H9 (cell line): ENCODE measurements around the gene NOVA2. TPM values are rescaled to one million over a fixed set of nuclear protein-coding genes. Genes with fewer than 3 reads are reported as not detected.

Experiments used
- DNase-seq: peaks from one replicate; pipeline ENCODE4 v3.0.0-alpha.2; 2017
- H2AFZ ChIP-seq: one replicate; pipeline ENCODE4 v1.6.1; 2013; ENCODE audit warnings: mild to moderate bottlenecking, low read length, control low read depth, moderate library complexity
- H2AK5ac ChIP-seq: 2 replicates; pipeline ENCODE4 v1.6.1; 2013; ENCODE audit warnings: low read length, control low read depth, mixed read lengths; ENCODE audit not compliant: insufficient read length
- H2BK120ac ChIP-seq: one replicate; pipeline ENCODE4 v1.6.1; 2013; ENCODE audit warnings: low read depth, mild to moderate bottlenecking, low read length, control low read depth, inconsistent platforms; ENCODE audit not compliant: poor library complexity, severe bottlenecking
- H2BK12ac ChIP-seq: 2 replicates; pipeline ENCODE4 v1.6.1; 2013; ENCODE audit warnings: low read length, control low read depth, mixed read lengths, low read depth; ENCODE audit not compliant: insufficient read length
- H2BK15ac ChIP-seq: 2 replicates; pipeline ENCODE4 v1.6.1; 2013; ENCODE audit warnings: low read depth, low read length, control low read depth
- H2BK20ac ChIP-seq: one replicate; pipeline ENCODE4 v1.6.1; 2013; ENCODE audit warnings: low read depth, mild to moderate bottlenecking, low read length, control low read depth, inconsistent platforms; ENCODE audit not compliant: poor library complexity, severe bottlenecking
- H2BK5ac ChIP-seq: 2 replicates; pipeline ENCODE4 v1.6.1; 2013; ENCODE audit warnings: low read length, control low read depth, mixed read lengths; ENCODE audit not compliant: insufficient read length
- H3K14ac ChIP-seq: 2 replicates; pipeline ENCODE4 v1.6.1; 2013; ENCODE audit warnings: low read length, control low read depth; ENCODE audit not compliant: insufficient read depth
- H3K18ac ChIP-seq: 2 replicates; pipeline ENCODE4 v1.6.1; 2013; ENCODE audit warnings: low read depth, mild to moderate bottlenecking, mixed read lengths, low read length, control low read depth; ENCODE audit not compliant: insufficient read length
- H3K23ac ChIP-seq: 2 replicates; pipeline ENCODE4 v1.6.1; 2013; ENCODE audit warnings: low read length, control low read depth, mixed read lengths, low read depth; ENCODE audit not compliant: insufficient read length
- H3K23me2 ChIP-seq: 2 replicates; pipeline ENCODE4 v1.6.1; 2013; ENCODE audit warnings: low read depth, mild to moderate bottlenecking, mixed read lengths, low read length, control low read depth; ENCODE audit not compliant: insufficient read length, poor library complexity, severe bottlenecking
- H3K27ac ChIP-seq: 2 replicates; pipeline ENCODE4 v1.5.1; 2013; ENCODE audit warnings: low read length, control low read depth, mixed read lengths, low read depth; ENCODE audit not compliant: insufficient read length
- H3K27me3 ChIP-seq: 2 replicates; pipeline ENCODE4 v1.6.1; 2013; ENCODE audit warnings: low read length, control low read depth, inconsistent platforms; ENCODE audit not compliant: insufficient read depth
- H3K4ac ChIP-seq: 2 replicates; pipeline ENCODE4 v1.6.1; 2013; ENCODE audit warnings: low read depth, mild to moderate bottlenecking, control low read depth, inconsistent platforms, low read length, moderate library complexity
- H3K4me1 ChIP-seq: 2 replicates; pipeline ENCODE4 v1.6.1; 2013; ENCODE audit warnings: low read length, control low read depth, inconsistent platforms; ENCODE audit not compliant: insufficient read depth
- H3K4me2 ChIP-seq: 2 replicates; pipeline ENCODE4 v1.6.1; 2013; ENCODE audit warnings: low read length, control low read depth, mixed read lengths; ENCODE audit not compliant: insufficient read length, insufficient read depth
- H3K56ac ChIP-seq: 2 replicates; pipeline ENCODE4 v1.6.1; 2013; ENCODE audit warnings: low read depth, mild to moderate bottlenecking, mixed read lengths, low read length, control low read depth; ENCODE audit not compliant: insufficient read length
- H3K79me1 ChIP-seq: 2 replicates; pipeline ENCODE4 v1.6.1; 2013; ENCODE audit warnings: low read depth, mild to moderate bottlenecking, moderate library complexity, low read length, control low read depth, inconsistent platforms; ENCODE audit not compliant: insufficient read depth, poor library complexity, severe bottlenecking
- H3K79me2 ChIP-seq: 2 replicates; pipeline ENCODE4 v1.6.1; 2013; ENCODE audit warnings: low read length, control low read depth, inconsistent platforms; ENCODE audit not compliant: insufficient read depth
- H3K9ac ChIP-seq: 2 replicates; pipeline ENCODE4 v1.6.1; 2013; ENCODE audit warnings: low read length, control low read depth, mixed read lengths; ENCODE audit not compliant: insufficient read length; ENCODE audit errors: extremely low read depth
- H3K9me3 ChIP-seq: one replicate; pipeline ENCODE4 v1.6.1; 2013; ENCODE audit warnings: low read depth, low read length, inconsistent platforms; ENCODE audit not compliant: control insufficient read depth
- H3T11ph ChIP-seq: one replicate; pipeline ENCODE4 v1.6.1; 2013; ENCODE audit warnings: mild to moderate bottlenecking, low read length, control low read depth, inconsistent platforms
- H4K20me1 ChIP-seq: one replicate; pipeline ENCODE4 v1.6.1; 2013; ENCODE audit not compliant: control insufficient read depth, insufficient read length, insufficient read depth
- H4K5ac ChIP-seq: 2 replicates; pipeline ENCODE4 v1.6.1; 2013; ENCODE audit warnings: low read depth, mild to moderate bottlenecking, mixed read lengths, low read length, control low read depth; ENCODE audit not compliant: insufficient read length
- H4K8ac ChIP-seq: replicated peaks from 2 replicates; pipeline ENCODE4 v1.6.1; 2013; ENCODE audit warnings: low read length, control low read depth, mixed read lengths, low read depth; ENCODE audit not compliant: insufficient read length
- H4K91ac ChIP-seq: 2 replicates; pipeline ENCODE4 v1.6.1; 2013; ENCODE audit warnings: low read depth, mild to moderate bottlenecking, moderate library complexity, mixed read lengths, low read length, control low read depth; ENCODE audit not compliant: insufficient read length
- H3K27ac Mint-ChIP-seq, 3 experiments: 2 replicates in 2 of 3; 3 replicates in 1 of 3; pipeline ENCODE4 v1.8.0; 2020 to 2021; ENCODE audit warnings: mixed read lengths in 3 of 3, mild to moderate bottlenecking in 1 of 3, moderate library complexity in 1 of 3
- H3K27me3 Mint-ChIP-seq: 2 replicates; pipeline ENCODE4 v1.8.0; 2021; ENCODE audit warnings: low read depth, mild to moderate bottlenecking, moderate library complexity, mixed read lengths
- H3K36me3 Mint-ChIP-seq, 3 experiments: 2 replicates in 2 of 3; 3 replicates in 1 of 3; pipeline ENCODE4 v1.8.0; 2020 to 2021; ENCODE audit warnings: low read depth in 3 of 3, mixed read lengths in 3 of 3; ENCODE audit not compliant: insufficient read depth in 1 of 3
- H3K4me1 Mint-ChIP-seq, 2 experiments: 2 replicates each; pipeline ENCODE4 v1.8.0; 2020; ENCODE audit warnings: mixed read lengths in 2 of 2
- H3K4me3 Mint-ChIP-seq, 2 experiments: 2 replicates in 1 of 2; 3 replicates in 1 of 2; pipeline ENCODE4 v1.8.0; 2020 to 2021; ENCODE audit warnings: mild to moderate bottlenecking in 2 of 2, mixed read lengths in 2 of 2, moderate library complexity in 1 of 2
- H3K9me3 Mint-ChIP-seq, 2 experiments: 2 replicates in 1 of 2; 3 replicates in 1 of 2; pipeline ENCODE4 v1.8.0; 2020; ENCODE audit warnings: mild to moderate bottlenecking in 2 of 2, mixed read lengths in 2 of 2, moderate library complexity in 1 of 2
- CTCF ChIP-seq: fragments of 200-600 bp; sonication (generic); conservative IDR thresholded peaks from 3 replicates; pipeline ENCODE4 v1.8.0; 2021; ENCODE audit warnings: antibody characterized with exemption, mild to moderate bottlenecking
- WGBS: extraction: QIAGEN DNeasy Blood & Tissue Kit; methylation state at CpG from one replicate; pipeline ENCODE4 v1.1.7; 2013; ENCODE audit warnings: missing lambda C conversion rate, low lambda C conversion rate, mixed read lengths; ENCODE audit not compliant: insufficient read length; ENCODE audit errors: extremely low coverage; 5-methylcytosine and 5-hydroxymethylcytosine counted together
- total RNA-seq: library from RNA; stranded (reverse); gene quantifications from 2 replicates; pipeline ENCODE4 v1.2.1, GENCODE V29; 2021

Gene NOVA2
- total RNA-seq, 1 experiment from 2014 or later: 8.8 TPM

GRCh38 chr19:46002678-46003275 lies 29.1 kb upstream of the NOVA2 start:
- H3K4me3 Mint-ChIP-seq: no peak overlapping the region
- no peak overlapping the region for H3K18ac ChIP-seq
- no peak overlapping the region for H2BK5ac ChIP-seq
- no peak overlapping the region for H3K56ac ChIP-seq
- H2BK15ac ChIP-seq: no peak overlapping the region
- H3K9me3 Mint-ChIP-seq: no peaks in the 10 kb centered on the region; a peak in 1 of 5 replicates
- no peak overlapping the region for H3K14ac ChIP-seq
- H2AFZ ChIP-seq: no peak overlapping the region
- no peaks in the 10 kb centered on the region for H3K79me1 ChIP-seq
- no peak overlapping the region for H2BK120ac ChIP-seq
- H3K23ac ChIP-seq: no peak overlapping the region
- H3K79me2 ChIP-seq: no peaks in the 10 kb centered on the region
- H3K27ac ChIP-seq: no peak overlapping the region
- no peak for DNase-seq
- H3K4me2 ChIP-seq: no peak overlapping the region
- H4K5ac ChIP-seq: no peak overlapping the region
- no CpG with 5 or more reads among the region's 15 CpGs for WGBS
- no peak overlapping the region for H2BK12ac ChIP-seq
- H3K4me1 ChIP-seq: no peaks in the 10 kb centered on the region
- H3K27me3 Mint-ChIP-seq: peaks cover 2% of the 10 kb centered on the region; the same call in 1 of the 2 replicates
- peaks cover 8 to 30% (median 22%) of the 10 kb centered on the region in 3 experiments for H3K36me3 Mint-ChIP-seq
- no peak overlapping the region for H3T11ph ChIP-seq
- no peak overlapping the region for H2BK20ac ChIP-seq
- H3K23me2 ChIP-seq: peaks cover 11% of the 10 kb centered on the region
- H3K4me1 Mint-ChIP-seq: peaks cover 14 to 26% of the 10 kb centered on the region in 2 experiments
- H3K4ac ChIP-seq: no peak overlapping the region
- H3K27ac Mint-ChIP-seq: no peak overlapping the region
- H3K27me3 ChIP-seq: no peaks in the 10 kb centered on the region
- no peak overlapping the region for H4K91ac ChIP-seq
- TF ChIP-seq CTCF: no peak
- no peaks in the 10 kb centered on the region for H4K20me1 ChIP-seq
- H4K8ac ChIP-seq: no peak overlapping the region
- no peaks in the 10 kb centered on the region for H3K9me3 ChIP-seq
- no peak overlapping the region for H3K9ac ChIP-seq
- H2AK5ac ChIP-seq: no peak overlapping the region
